HTERT RPE-1 (cell line): ENCODE results near the gene GFI1.

ENCODE experiments used
- in situ Hi-C: fragments of 300-500 bp; cut with MboI; formaldehyde crosslinking; loops from 4 replicates; pipeline ENCODE4 v1.14.3; 2020; ENCODE audit warnings: low sequenced_read_pairs

The GFI1 gene

GRCh38 chr1:92488832-92489231 is 2.1 kb upstream of the GFI1 start:
- in situ Hi-C loops, result no loop called here

- in situ Hi-C loops, result no loop called here
These were observed 1.7 kb upstream of the GFI1 start for GRCh38 chr1:92488416-92488815.

- in situ Hi-C loops, result no loop called here
These were observed 417 bp upstream of the GFI1 start for GRCh38 chr1:92487078-92487605.

- in situ Hi-C loops, result no loop called here
These were observed 1.1 kb downstream of the GFI1 start for GRCh38 chr1:92485381-92486250.

GRCh38 chr1:92484472-92485380 is 2.0 kb downstream of the GFI1 start:
- in situ Hi-C loops, result no loop called here

- in situ Hi-C loops, result no loop called here
These were observed 2.9 kb downstream of the GFI1 start for GRCh38 chr1:92483610-92484471.

- in situ Hi-C loops, result no loop called here
These were observed 3.8 kb downstream of the GFI1 start for GRCh38 chr1:92482665-92483609.

- in situ Hi-C loops, result no loop called here
These were observed 4.6 kb downstream of the GFI1 start for GRCh38 chr1:92481971-92482664.

GRCh38 chr1:92481599-92481925 is 5.2 kb downstream of the GFI1 start:
- in situ Hi-C loops, result no loop called here

GRCh38 chr1:92480813-92481598 is 5.7 kb downstream of the GFI1 start:
- in situ Hi-C loops, result no loop called here

- in situ Hi-C loops, result no loop called here
These were observed 6.4 kb downstream of the GFI1 start for GRCh38 chr1:92480200-92480812.

GRCh38 chr1:92479587-92479986 is 7.1 kb downstream of the GFI1 start:
- in situ Hi-C loops, result no loop called here

- in situ Hi-C loops, result no loop called here
These were observed 8.3 kb downstream of the GFI1 start for GRCh38 chr1:92478393-92478792.

- in situ Hi-C loops, result no loop called here
These were observed 10.6 kb downstream of the GFI1 start for GRCh38 chr1:92476071-92476631.

GRCh38 chr1:92475029-92475428 is 11.7 kb downstream of the GFI1 start:
- in situ Hi-C loops, result no loop called here

- in situ Hi-C loops, result no loop called here
These were observed 12.8 kb downstream of the GFI1 start for GRCh38 chr1:92473781-92474495.

GRCh38 chr1:92470216-92470615 is 16.5 kb downstream of the GFI1 start:
- in situ Hi-C loops, result no loop called here
